ENCODE measurements around the gene CYP2A6. TPM values are rescaled to one million over a fixed set of nuclear protein-coding genes. Genes with fewer than 3 reads are reported as not detected.

Gene CYP2A6
- total RNA-seq, 1 donor from 2014 or later: 2.0 TPM

- Histone ChIP-seq H3K4me1 (peaks cover 51% of the 10 kb centered on the region), H3K27ac (peak within 1 kb of the TSS; percentile 98), H3K36me3 (peaks cover 0 to 5% of the 10 kb centered on the region in 2 donors), H3K9me3 (no peaks in the 10 kb centered on the region), H3K27me3 (no peaks in the 10 kb centered on the region), H3K4me3 (peak within 1 kb of the TSS; percentile 73 to 95)
- peak; percentile 100 for DNase-seq (ENCODE audit: extremely low spot score in 2 of 2)
- TF ChIP-seq CTCF (IDR thresholded peaks at IDR 0.05) (no peak), POLR2AphosphoS5 (IDR thresholded peaks at IDR 0.05; ENCODE audit: insufficient read depth in 1 of 2, low read depth in 1 of 2) (peak; percentile 91 to 96), POLR2A (IDR thresholded peaks at IDR 0.05) (peak in 1 of 2 donors; percentile 83)
- intact Hi-C loops (cut with DNase I): loop anchor here (5.0 kb wide), 1 partner anchor 82 kb away; the partner anchor contains the start of genes COQ8B and ITPKC
Observed at GRCh38 chr19:40798683-40799557, 51.3 kb downstream of the CYP2A6 start, which contains the start of gene EGLN2. Gene EGLN2, plus strand, starts transcription at chr19:40799191. Its CDS starts 1,382 bp downstream, at chr19:40800573.

- no peak for DNase-seq (ENCODE audit: extremely low spot score in 2 of 2)
- Histone ChIP-seq H3K27me3 (no peaks in the 10 kb centered on the region), H3K4me1 (peaks cover 43% of the 10 kb centered on the region), H3K27ac (peak overlapping the region; percentile 91), H3K9me3 (no peaks in the 10 kb centered on the region), H3K4me3 (peak overlapping the region; percentile 73 to 95), H3K36me3 (peaks cover 0 to 5% of the 10 kb centered on the region in 2 donors)
- peak in 2 of 3 experiments; percentile 18 to 48 for TF ChIP-seq CTCF (IDR thresholded peaks at IDR 0.05)
- no peak for TF ChIP-seq POLR2AphosphoS5 (IDR thresholded peaks at IDR 0.05; ENCODE audit: insufficient read depth in 1 of 2, low read depth in 1 of 2)
- intact Hi-C loops (cut with DNase I): loop anchor here (5.0 kb wide), 1 partner anchor 81 kb away; the partner anchor contains the start of genes COQ8B and ITPKC
Observed at GRCh38 chr19:40797963-40798682, 52.1 kb downstream of the CYP2A6 start.

GRCh38 chr19:40797166-40797962, 52.9 kb downstream of the CYP2A6 start:
- no peak overlapping the region for H3K4me3 ChIP-seq
- intact Hi-C loops (cut with DNase I): loop anchor here (5.0 kb wide), 1 partner anchor 80 kb away; the partner anchor contains the start of genes COQ8B and ITPKC

More at GRCh38 chr19:40797166-40797962, 52.9 kb downstream of the CYP2A6 start:
- Histone ChIP-seq H3K9me3 (no peaks in the 10 kb centered on the region), H3K27me3 (no peaks in the 10 kb centered on the region), H3K27ac (peak overlapping the region; percentile 91), H3K4me1 (peaks cover 36% of the 10 kb centered on the region), H3K36me3 (peaks cover 0 to 5% of the 10 kb centered on the region in 2 donors)
- no peak for DNase-seq (ENCODE audit: extremely low spot score in 2 of 2)
- no peak for TF ChIP-seq CTCF (IDR thresholded peaks at IDR 0.05)
- TF ChIP-seq POLR2AphosphoS5 (IDR thresholded peaks at IDR 0.05; ENCODE audit: insufficient read depth in 1 of 2, low read depth in 1 of 2): no peak
- no peak for TF ChIP-seq POLR2A (IDR thresholded peaks at IDR 0.05)

Other genes starting within 250 kb of the CYP2A6 start
- 983 TPM for gene LTBP4, start 249.1 kb downstream of the CYP2A6 start, total RNA-seq
- gene NUMBL, start 159.8 kb downstream of the CYP2A6 start, total RNA-seq: 66.0 TPM
- 51.1 TPM for gene COQ8B, start 133.6 kb downstream of the CYP2A6 start, total RNA-seq
- gene ITPKC, start 133.3 kb downstream of the CYP2A6 start, total RNA-seq: 92.6 TPM
- 2.2 TPM for gene ACTMAP, start 100.0 kb downstream of the CYP2A6 start, total RNA-seq
- gene SNRPA, start 99.2 kb downstream of the CYP2A6 start, total RNA-seq: 72.7 TPM
- 11.0 TPM for gene MIA, start 74.9 kb downstream of the CYP2A6 start, total RNA-seq
- 22.3 TPM for gene RAB4B, start 72.2 kb downstream of the CYP2A6 start, total RNA-seq
- 76.9 TPM for gene EGLN2, start 51.3 kb downstream of the CYP2A6 start, total RNA-seq
- 4.9 TPM for gene CYP2A7, start 31.8 kb upstream of the CYP2A6 start, total RNA-seq
- gene CYP2B6, start 140.8 kb upstream of the CYP2A6 start, total RNA-seq: not detected
- not detected for gene CYP2A13, start 238.0 kb upstream of the CYP2A6 start, total RNA-seq